HG02852 (cell line): ENCODE data around the gene SPEF2.
"Not testable (repeated sequence)": the region's sequence is repeated elsewhere in the genome, so short reads cannot be mapped to it uniquely, and the experiment has no call there.

Experiments used
- ATAC-seq: cut with Tn5 transposase; IDR thresholded peaks from one replicate; pipeline ENCODE4 v1.9.1; 2021; ENCODE audit warnings: mild to moderate bottlenecking, moderate library complexity; ENCODE audit not compliant: unreplicated experiment

Gene SPEF2

DNA sequence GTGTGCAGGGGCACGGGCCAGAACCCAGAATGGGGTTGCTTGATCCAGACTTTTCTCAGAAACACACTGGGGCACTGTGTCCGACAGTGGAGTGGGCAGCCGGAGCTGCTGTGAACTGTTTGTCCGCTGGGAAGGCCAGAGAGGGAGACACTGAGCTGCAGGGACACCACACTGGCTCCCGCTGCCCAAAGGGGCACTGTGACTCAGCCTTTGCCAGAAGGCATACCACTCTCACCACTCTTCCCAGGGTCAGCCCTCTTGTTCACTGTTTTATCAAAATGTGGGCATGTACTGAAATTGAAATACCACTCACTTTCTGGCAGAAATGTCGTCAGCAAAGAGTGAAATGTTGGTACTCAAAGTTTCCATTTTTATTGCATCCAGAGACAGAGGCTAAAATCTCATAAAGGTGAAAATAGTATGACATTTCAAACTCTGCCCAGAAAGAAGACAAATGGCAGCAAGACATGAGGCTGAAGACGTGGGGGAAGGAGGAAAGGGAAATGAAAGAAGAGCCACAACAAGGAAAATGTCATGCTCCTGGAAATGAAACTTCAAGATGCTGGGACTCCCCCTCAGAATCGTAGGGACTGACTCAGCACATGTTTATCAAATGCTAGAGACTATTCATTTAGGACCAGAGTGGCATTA lies 234.5 kb downstream of the SPEF2 start:
- peak; percentile 56 for ATAC-seq

GRCh38 chr5:35852773-35853172 lies 235.1 kb downstream of the SPEF2 start:
- no peak for ATAC-seq

DNA sequence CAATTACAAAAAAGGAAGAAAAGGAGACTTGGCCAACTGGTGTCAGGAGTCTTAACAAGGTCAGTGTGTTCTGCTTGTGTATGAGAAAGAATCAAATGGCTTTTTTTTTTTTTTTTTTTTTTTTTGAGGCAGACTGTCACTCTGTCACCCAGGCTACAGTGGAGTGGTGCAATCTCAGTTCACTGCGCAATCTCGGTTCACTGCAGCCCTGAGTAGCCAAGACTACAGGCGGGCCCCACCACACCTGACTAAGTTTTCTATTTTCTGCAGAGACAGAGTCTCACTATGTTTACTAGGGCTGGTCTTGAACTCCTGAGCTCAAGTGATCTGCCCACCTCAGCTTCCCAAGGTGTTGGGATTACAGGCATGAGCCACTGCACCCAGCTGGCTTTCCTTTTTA lies 236.0 kb downstream of the SPEF2 start:
- ATAC-seq: no peak

DNA sequence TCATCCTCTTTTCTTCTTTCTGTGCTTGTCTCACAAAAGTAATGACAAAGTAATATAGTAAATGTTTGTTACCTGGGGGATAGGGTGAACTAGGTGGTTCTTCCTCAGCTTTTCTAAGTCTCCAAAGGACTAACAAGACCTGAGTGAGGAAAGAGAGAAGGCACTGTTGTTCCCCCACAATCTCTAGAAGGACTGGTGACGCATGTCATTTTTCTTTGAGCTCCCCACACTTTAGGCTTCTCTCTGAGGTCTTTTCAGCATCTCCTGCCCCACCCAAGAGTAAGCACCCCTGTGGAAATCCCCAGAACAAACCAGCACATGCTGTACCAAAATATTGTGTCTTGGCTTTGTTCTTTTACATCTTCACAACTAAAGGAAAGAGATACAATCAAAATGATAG lies 236.6 kb downstream of the SPEF2 start:
- no peak for ATAC-seq

- ATAC-seq: no peak
Observed at GRCh38 chr5:35855187-35855586, 237.5 kb downstream of the SPEF2 start.

GRCh38 chr5:35856186-35856764 lies 238.6 kb downstream of the SPEF2 start:
- not testable (repeated sequence) for ATAC-seq

DNA sequence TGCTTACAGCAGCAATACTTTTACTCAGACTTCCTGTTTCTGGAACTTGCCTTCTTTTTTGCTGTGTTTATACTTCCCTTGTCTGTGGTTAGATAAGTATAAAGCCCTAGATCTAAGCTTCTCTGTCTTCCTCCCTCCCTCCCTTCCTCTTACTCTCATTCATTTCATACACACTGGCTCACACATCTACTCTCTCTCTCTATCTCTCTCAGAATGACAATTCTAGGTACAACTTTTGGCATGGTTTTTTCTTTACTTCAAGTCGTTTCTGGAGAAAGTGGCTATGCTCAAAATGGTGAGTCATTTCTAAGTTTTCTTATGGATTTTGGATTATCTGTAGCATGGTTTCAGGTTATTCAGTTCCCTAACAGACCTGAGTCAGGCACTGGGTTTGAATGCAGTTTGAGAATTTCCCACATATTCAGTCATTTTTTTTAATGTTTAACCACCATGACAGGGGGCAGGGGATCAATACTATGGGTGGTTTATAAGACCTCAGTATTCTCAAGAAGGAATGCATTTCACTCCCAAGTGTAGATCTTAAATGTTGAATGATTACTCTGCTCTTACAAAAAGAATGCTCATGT lies 239.2 kb downstream of the SPEF2 start, which contains the start of gene IL7R:
IL7R (plus strand) TSS at position 127 of the 587 bp plus-strand sequence; CDS start at position 214, 87 bp downstream.
- ATAC-seq: peak; percentile 40

DNA sequence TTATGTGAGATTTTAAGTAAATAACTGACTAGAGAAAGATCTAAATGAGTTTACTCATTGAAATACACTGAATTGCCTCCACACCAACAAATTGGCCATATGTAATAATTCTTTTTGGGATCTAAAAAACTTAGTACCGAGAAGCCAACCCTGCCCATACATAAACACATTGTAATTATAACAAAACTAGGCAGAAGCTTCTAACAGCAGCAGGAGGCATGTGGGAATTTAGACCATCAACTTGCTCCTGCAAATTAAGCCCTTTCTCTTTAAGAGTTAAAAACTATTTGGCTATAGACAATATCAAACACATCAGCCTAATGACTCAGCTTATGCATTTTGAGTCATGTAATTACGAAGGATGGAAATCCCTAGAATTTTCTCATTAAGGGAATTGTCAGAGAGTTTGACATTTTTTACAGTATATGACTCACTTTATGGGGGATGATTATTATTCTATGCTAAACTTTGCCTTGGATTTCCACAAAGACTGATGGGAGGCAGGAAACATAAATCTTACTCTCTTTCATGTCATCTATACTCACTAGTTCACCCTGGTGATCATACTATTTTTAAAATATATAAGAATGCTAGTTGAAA lies 240.0 kb downstream of the SPEF2 start:
- no peak for ATAC-seq

- no peak for ATAC-seq
Observed at GRCh38 chr5:35859101-35859661, 241.5 kb downstream of the SPEF2 start.

- ATAC-seq: no peak
Observed at GRCh38 chr5:35860686-35861085, 243.0 kb downstream of the SPEF2 start.

DNA sequence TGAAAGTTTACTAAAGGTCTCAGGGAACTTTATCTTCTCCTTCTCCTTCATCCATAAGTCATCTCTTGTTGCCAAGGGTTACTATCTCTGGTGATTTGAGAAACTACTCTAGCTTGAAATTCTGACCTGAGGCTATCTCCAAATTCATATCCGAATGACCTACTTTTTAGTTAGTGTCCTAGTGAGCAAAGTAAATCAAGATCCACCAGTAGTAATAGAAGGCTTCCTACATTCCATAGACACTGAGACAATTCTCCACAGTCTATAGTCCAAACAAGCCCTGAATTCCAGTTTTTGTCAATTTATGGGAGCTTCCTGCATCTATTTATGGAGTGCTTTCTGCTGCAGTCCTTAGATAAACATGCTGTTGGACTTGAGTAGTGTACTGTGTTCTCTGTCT lies 244.1 kb downstream of the SPEF2 start:
- ATAC-seq: no peak

DNA sequence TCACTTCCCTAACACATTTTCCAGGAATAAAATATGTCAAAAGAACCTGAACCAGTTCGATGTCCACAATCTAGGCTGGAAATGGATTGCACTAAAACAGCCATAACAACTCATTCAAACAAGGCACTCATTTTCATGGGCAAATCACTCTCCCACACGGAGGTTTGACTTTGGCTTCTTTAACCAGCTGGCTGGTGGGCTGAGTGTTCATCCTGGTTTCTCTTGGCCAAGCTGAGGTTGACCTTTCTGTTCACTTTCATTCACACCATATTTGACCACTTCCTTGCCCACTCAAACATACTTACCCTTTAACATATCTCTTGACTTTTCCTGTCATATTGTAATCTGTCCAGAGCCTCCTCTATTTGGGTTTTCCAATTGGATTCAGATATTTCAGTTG lies 244.5 kb downstream of the SPEF2 start:
- no peak for ATAC-seq

DNA sequence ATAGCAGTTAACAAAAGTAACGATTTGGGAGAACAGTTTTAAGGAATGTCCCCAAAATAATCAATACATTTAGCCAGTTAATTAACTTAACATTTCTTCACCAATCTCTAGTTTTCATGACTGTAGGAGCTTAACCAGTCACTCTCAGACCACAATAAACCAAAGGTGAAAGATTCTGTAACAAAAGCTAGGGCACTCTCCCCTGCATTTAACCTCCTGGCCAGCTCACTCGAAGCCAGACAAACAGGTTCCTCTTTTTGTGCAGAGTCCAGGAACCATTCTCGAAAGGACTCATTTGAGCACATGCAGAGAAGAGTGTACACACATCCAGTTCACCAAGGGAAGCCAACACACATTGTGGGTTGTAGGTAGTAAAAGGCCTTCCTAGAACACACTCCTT lies 245.5 kb downstream of the SPEF2 start:
- peak; percentile 75 for ATAC-seq
